Heart left ventricle (tissue), 16 donors: ENCODE data around the gene ESYT2. TPM values are rescaled to one million over a fixed set of nuclear protein-coding genes. Genes with fewer than 3 reads are reported as not detected.

Source experiments
- ATAC-seq, 4 donors: fragments of 200-7000 bp; cut with Tn5 transposase; one replicate each; pipeline ENCODE4 v1.9.1; 2020 to 2022; ENCODE audit warnings: moderate library complexity in 4 of 4, mild to moderate bottlenecking in 3 of 4, moderate number of reproducible peaks in 1 of 4
- DNase-seq, 5 donors: peaks; one replicate each; pipeline ENCODE4 v3.0.0-alpha.2; 2020
- H3K27ac ChIP-seq, 12 donors: fragments of 200-600 bp; sonication (generic) in 4 of 12; one replicate each; pipeline versions ENCODE4 v1.5.0 to v1.8.0; 2016 to 2022; ENCODE audit warnings: mild to moderate bottlenecking in 2 of 12
- H3K27me3 ChIP-seq, 9 donors: fragments of 200-600 bp; sonication (generic) in 2 of 9; one replicate each; pipeline versions ENCODE4 v1.5.1 to v1.8.0; 2016 to 2022; ENCODE audit warnings: mild to moderate bottlenecking in 3 of 9
- H3K36me3 ChIP-seq, 9 donors: fragments of 200-600 bp; sonication (generic) in 2 of 9; one replicate each; pipeline versions ENCODE4 v1.5.0 to v1.8.0; 2018 to 2022; ENCODE audit warnings: mild to moderate bottlenecking in 2 of 9
- H3K4me1 ChIP-seq, 12 donors: fragments of 200-600 bp; sonication (generic) in 4 of 12; one replicate each; pipeline versions ENCODE4 v1.5.0 to v1.8.0; 2016 to 2022; ENCODE audit warnings: mild to moderate bottlenecking in 3 of 12
- H3K4me3 ChIP-seq, 12 donors: fragments of 200-600 bp; sonication (generic) in 4 of 12; one replicate each; pipeline versions ENCODE4 v1.5.0 to v1.8.0; 2017 to 2022; ENCODE audit warnings: mild to moderate bottlenecking in 9 of 12, moderate library complexity in 4 of 12
- H3K9me3 ChIP-seq, 12 donors: fragments of 200-600 bp; sonication (generic) in 4 of 12; one replicate each; pipeline versions ENCODE4 v1.5.0 to v1.8.0; 2016 to 2022; ENCODE audit warnings: mild to moderate bottlenecking in 1 of 12
- CTCF ChIP-seq, 12 donors: fragments of 200-600 bp; sonication (generic) in 4 of 12; IDR thresholded peaks; one replicate each; pipeline versions ENCODE4 v1.5.0 to v1.8.0; 2018 to 2022; ENCODE audit warnings: antibody characterized with exemption in 12 of 12, mild to moderate bottlenecking in 5 of 12
- POLR2A ChIP-seq, 2 donors: fragments of 450-650 bp; IDR thresholded peaks; one replicate each; pipeline ENCODE4 v1.6.1; 2017; ENCODE audit warnings: antibody characterized with exemption in 2 of 2, mild to moderate bottlenecking in 2 of 2, moderate library complexity in 2 of 2
- WGBS, 4 donors: extraction: QIAGEN DNeasy Blood & Tissue Kit in 2 of 4; methylation state at CpG; one replicate each; pipeline versions ENCODE4 v1.1.5 to v1.1.7; 2013 to 2018; 5-methylcytosine and 5-hydroxymethylcytosine counted together
- intact Hi-C, 10 donors: fragments of 100-400 bp; cut with DNase I; formaldehyde crosslinking; loops; one replicate each; pipeline versions ENCODE4 v1.11.1 to v1.14.2; 2022
- polyA plus RNA-seq, 2 donors: library from polyadenylated mRNA; stranded (reverse); fragments of 200-250 nt; gene quantifications; one replicate each; pipeline ENCODE4 v1.2.3, GENCODE V29; 2013
- total RNA-seq, 9 donors: library from RNA; depleted of rRNA in 2 of 9; stranded (reverse); fragments of >200 nt in 2 of 9; fragmentation: NEBNext Ultra II Directional in 3 of 9; extraction: Animal tissue kit (Norgen Biotek cat#: 25700) in 3 of 9; gene quantifications; one replicate each; pipeline versions ENCODE4 v1.1.0 to v1.2.4, GENCODE V29; 2016 to 2023
- donor health status: ischemic (EF 13 %, LVEDD 7.1; RV severe dilation, severe dysfunction).
- donor health status: healthy with polysubstance abuse.
- donor health status: DM: no; HTN: yes; CAD: no.
- donor health status: DM: no; HTN: no; CAD: no.
- donor health status: ischemic (EF 25% LVEDD 6.9; RV normal size, moderate dysfunction).
- donor health status: ischemic (EF 25% LVEDD 5.7; RV mildly dilated, moderate dysfunction).
- donor health status: healthy.
- donor health status: DM: yes; HTN: yes; CAD: no.
- donor health status: ischemic (EF 35%, LVEDD 5.7; RV mildly dilated, moderate dysfunction).
- donor health status: nonischemic (EF 11% LVEDD 7.7; RV severe dilation, severe dysfunction).
- donor health status: DM: yes; HTN: yes; CAD: no.
- donor health status: PGD.
- donor health status: ischemic (EF 29% LVEDD 5.4; RV normal size, mild dysfunction).
- donor health status: nonischemic (EF 23%, LVEDD 6.1; RV moderate dilation, normal function).

The ESYT2 gene
- total and polyA plus RNA-seq, 11 donors: 16.2 to 91.8 (median 49.8) TPM

DNA sequence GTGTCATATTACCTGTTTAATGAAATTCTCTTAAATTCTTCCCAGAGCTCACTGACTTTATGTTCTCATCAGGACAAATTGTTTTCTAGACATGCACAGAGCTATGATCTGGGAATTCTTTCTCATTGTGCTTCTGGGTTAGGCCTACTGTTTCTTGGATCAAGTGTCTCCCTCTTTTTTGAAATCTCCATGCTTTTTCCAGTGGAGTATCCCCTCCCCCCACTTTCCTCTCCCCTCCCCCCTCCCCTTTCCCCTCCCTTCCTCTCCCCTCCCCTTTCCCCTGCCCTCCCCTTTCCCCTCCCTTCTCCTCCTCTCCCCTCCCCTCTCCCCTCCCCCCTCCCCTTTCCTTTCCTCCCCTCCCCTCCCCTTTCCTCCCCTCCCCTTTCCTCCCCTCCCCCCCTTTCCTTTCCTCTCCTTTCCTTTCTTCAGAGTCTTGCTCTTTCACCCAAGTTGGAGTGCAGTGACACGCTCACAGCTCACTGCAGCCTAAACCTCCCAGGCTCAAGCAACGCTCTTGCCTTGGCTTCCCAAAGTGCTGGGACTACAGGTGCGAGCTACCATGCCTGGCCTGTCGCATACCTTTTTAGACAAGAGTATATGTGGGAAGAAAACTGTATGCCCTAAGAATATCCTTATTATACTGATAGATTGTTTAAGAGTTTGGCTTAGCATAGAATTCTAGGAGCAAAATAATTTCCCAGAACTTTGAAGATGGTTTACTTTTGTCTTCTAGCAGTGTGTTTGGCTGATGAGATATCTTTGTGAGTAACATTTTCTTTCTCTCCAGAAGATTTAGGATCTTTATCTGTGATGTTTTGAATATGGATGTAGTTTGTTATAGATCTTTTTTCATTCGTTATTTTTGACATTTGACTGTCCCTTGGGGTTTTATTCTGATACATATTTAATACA, 29.5 kb upstream of the ESYT2 start:
- DNase-seq (no peak), ATAC-seq (no peak)
- WGBS, 4 donors: 48 to 68% (median 61%) methylated on average over 5 of the region's 5 CpGs
- no peaks in the 10 kb centered on the region for H3K27me3 ChIP-seq
- no peaks in the 10 kb centered on the region for H3K9me3 ChIP-seq
- H3K36me3 ChIP-seq: no peaks in the 10 kb centered on the region
- intact Hi-C loops: loop anchor here in 1 of 10 donors (5.0 kb wide), 1 partner anchor 42 kb away; no protein-coding TSS in a partner anchor
- H3K4me3 ChIP-seq: no peak overlapping the region
- no peak for TF ChIP-seq CTCF (IDR thresholded peaks at IDR 0.05)
- no peak for TF ChIP-seq POLR2A (IDR thresholded peaks at IDR 0.05)
- H3K4me1 ChIP-seq: peaks cover 11 to 42% (median 21%) of the 10 kb centered on the region in 12 donors
- H3K27ac ChIP-seq: peak overlapping the region; percentile 27 to 98 (median 63)

GRCh38 chr7:158856883-158857668, 27.8 kb upstream of the ESYT2 start:
- ATAC-seq: no peak
- no peaks in the 10 kb centered on the region for H3K27me3 ChIP-seq
- TF ChIP-seq POLR2A (IDR thresholded peaks at IDR 0.05) (no peak), CTCF (IDR thresholded peaks at IDR 0.05) (no peak)
- DNase-seq: no peak
- peaks cover 11 to 51% (median 19%) of the 10 kb centered on the region in 12 donors for H3K4me1 ChIP-seq
- WGBS, 4 donors: 5 to 11% (median 7%) methylated on average over 15 to 31 of the region's 31 CpGs
- H3K36me3 ChIP-seq: no peaks in the 10 kb centered on the region
- H3K4me3 ChIP-seq: peak overlapping the region; percentile 83 to 99 (median 96)
- peak overlapping the region; percentile 82 to 98 (median 90) for H3K27ac ChIP-seq
- intact Hi-C loops: loop anchor here in 3 of 10 donors (2.0 to 5.0 kb wide), 3 partner anchors 28 to 40 kb away; partner anchors contain the start of gene ESYT2 (in 1 of the 3)
- H3K9me3 ChIP-seq: no peaks in the 10 kb centered on the region

- Histone ChIP-seq H3K4me3 (no peak overlapping the region), H3K9me3 (no peaks in the 10 kb centered on the region), H3K4me1 (peaks cover 12 to 49% (median 22%) of the 10 kb centered on the region in 12 donors), H3K27me3 (no peaks in the 10 kb centered on the region), H3K27ac (no peak overlapping the region), H3K36me3 (no peaks in the 10 kb centered on the region)
- intact Hi-C loops: loop anchor here in 2 of 10 donors (5.0 kb wide), 2 partner anchors 37 to 58 kb away; no protein-coding TSS in a partner anchor
- WGBS, 4 donors: 86 to 90% (median 87%) methylated on average over 7 of the region's 7 CpGs
- DNase-seq (no peak), ATAC-seq (no peak)
- TF ChIP-seq POLR2A (IDR thresholded peaks at IDR 0.05) (no peak), CTCF (IDR thresholded peaks at IDR 0.05) (no peak)
Observed at GRCh38 chr7:158854681-158855081, 25.4 kb upstream of the ESYT2 start.
